Omental fat pad (tissue), 4 donors: ENCODE measurements around the gene ATRX. TPM values are rescaled to one million over a fixed set of nuclear protein-coding genes. Genes with fewer than 3 reads are reported as not detected.

ENCODE experiments used
- ATAC-seq: fragments of 150-250 bp; one replicate; pipeline ENCODE4 v1.9.1; 2016; ENCODE audit warnings: mild to moderate bottlenecking, moderate library complexity; ENCODE audit not compliant: low FRiP score
- DNase-seq: peaks from one replicate; pipeline ENCODE4 v3.0.0-alpha.2; 2019; ENCODE audit warnings: low spot score
- total RNA-seq, 4 donors: library from RNA; depleted of rRNA; stranded (reverse); fragments of >200 nt; gene quantifications; one replicate each; pipeline ENCODE4 v1.1.0, GENCODE V29; 2016
- TF ChIP-seq, protein P1 (sequence below), 3 donors: fragments of 450-650 bp; IDR thresholded peaks; one replicate each; pipeline ENCODE4 v1.5.1; 2016 to 2017; ENCODE audit warnings: antibody characterized with exemption in 3 of 3, mild to moderate bottlenecking in 3 of 3, moderate library complexity in 2 of 3

Gene ATRX
- total RNA-seq, 4 donors from 2014 or later, result 62.6 to 93.6 (median 70.7) TPM

DNA sequence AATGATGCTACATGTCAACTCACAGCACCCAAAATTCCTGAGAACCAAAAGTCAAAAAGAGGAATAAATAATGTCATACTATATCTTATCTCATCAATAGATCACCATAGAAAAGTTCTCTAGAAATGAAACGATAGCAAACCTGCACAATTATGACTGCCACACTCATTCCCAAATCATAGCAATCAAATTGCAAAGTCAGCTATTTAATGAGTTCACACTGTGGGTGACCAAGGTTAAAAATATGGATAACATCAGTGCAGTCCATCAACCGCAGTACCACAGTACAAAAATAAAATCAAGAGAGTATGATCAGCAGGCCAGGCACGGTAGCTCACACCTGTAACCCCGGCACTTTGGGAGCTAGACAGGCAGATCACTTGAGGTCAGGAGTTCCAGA, 62.3 kb downstream of the ATRX start:
- no peak for ATAC-seq
- no peak for DNase-seq
- TF ChIP-seq, protein P1, sequence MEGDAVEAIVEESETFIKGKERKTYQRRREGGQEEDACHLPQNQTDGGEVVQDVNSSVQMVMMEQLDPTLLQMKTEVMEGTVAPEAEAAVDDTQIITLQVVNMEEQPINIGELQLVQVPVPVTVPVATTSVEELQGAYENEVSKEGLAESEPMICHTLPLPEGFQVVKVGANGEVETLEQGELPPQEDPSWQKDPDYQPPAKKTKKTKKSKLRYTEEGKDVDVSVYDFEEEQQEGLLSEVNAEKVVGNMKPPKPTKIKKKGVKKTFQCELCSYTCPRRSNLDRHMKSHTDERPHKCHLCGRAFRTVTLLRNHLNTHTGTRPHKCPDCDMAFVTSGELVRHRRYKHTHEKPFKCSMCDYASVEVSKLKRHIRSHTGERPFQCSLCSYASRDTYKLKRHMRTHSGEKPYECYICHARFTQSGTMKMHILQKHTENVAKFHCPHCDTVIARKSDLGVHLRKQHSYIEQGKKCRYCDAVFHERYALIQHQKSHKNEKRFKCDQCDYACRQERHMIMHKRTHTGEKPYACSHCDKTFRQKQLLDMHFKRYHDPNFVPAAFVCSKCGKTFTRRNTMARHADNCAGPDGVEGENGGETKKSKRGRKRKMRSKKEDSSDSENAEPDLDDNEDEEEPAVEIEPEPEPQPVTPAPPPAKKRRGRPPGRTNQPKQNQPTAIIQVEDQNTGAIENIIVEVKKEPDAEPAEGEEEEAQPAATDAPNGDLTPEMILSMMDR (IDR thresholded peaks at IDR 0.05), result no peak

DNA sequence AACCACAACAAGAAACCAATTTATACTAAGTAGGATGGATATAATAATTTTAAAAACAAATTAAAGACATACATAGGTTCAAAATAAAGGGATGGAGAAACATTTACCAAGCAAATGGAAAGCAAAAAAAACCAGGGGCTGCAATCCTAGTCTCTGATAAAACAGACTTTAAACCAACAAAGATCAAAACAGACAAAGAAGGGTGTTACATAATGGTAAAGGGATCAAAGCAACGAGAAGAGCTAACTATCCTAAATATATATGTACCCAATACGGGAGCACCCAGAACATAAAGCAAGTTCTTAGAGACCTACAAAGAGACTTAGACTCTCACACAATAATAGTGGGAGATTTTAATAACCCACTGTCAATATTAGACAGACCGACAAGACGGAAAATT, 66.6 kb downstream of the ATRX start:
- DNase-seq (no peak), ATAC-seq (no peak)
- TF ChIP-seq, protein P1 (IDR thresholded peaks at IDR 0.05), result no peak

DNA sequence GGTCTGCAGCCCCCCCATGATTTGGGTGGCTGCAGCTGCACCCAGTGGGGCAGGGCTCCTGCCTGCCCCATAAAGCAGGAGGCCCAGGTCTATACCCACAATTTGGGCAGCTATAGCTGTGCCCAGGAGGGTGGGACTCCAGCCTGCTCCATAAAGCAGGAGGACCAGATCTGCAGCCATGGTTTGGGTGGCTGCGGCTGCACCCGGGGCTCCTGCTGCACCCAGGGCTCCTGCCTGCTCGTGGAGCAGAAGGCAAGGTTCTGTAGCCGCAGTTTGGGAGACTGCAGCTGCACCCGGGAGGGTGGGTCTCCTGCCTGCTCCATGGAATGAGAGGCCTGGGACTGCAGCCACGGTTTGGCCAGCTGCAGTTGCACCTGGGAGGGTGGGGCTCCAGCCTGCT, 81.1 kb downstream of the ATRX start:
- DNase-seq (no peak), ATAC-seq (no peak)
- TF ChIP-seq, protein P1 (IDR thresholded peaks at IDR 0.05), result no peak

DNA sequence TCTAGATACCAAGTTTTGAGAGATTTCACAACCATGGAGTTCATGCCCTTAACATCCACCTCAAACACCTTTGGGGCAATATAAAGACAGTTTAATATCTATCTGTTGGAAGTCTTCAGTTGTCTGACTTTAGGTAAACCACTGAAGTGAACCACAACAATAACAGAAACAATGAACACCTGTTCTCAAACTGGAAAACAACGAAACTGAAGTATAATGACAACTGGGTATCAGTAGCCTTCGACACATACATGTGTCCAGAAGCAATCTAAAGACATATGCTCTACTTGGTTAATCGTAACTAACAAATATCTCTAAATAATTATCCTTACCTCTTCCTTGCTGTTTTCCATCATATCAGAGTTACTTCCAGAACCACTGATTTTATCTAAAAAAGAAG, 87.8 kb downstream of the ATRX start:
- DNase-seq (no peak), ATAC-seq (no peak)
- TF ChIP-seq, protein P1 (IDR thresholded peaks at IDR 0.05), result no peak

DNA sequence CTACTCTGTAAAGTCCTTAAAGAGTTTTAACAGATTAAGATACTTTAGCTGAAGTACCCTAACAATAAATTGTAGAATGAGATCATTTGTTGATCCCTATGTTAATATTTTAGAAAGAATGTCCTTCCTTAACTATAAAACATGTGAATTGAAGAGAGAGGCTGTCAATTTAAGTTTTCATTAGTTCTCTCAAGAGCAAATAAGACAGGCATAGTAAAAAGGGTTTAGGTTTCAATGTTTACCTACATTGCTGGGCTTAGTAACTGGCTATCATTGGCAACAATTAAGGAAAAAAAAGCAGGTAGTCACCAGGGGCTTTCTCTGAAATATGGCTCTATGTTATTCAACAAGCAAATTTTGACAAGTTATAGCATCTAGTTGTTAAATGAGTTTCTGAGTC, 91.5 kb downstream of the ATRX start:
- TF ChIP-seq, protein P1 (IDR thresholded peaks at IDR 0.05), result no peak
- DNase-seq (no peak), ATAC-seq (no peak)

DNA sequence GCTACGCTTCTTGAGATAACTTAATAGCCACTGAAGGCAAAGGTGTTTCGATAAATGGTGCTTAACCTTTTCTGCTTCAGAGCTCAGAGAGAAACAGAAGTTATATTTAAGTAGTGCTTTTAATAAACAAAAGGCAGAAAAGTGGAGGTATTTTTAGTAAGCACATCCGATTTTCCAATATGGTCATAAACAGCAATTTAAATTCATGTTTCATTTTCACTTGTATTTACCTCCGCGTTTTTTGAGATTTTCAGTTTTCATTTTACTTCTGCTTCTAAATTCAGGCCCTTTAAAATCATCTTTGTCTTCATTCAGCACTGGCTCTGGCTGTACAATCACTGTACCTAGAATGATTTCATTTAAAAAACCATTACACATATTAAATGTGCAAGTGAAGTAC, 92.4 kb downstream of the ATRX start:
- TF ChIP-seq, protein P1 (IDR thresholded peaks at IDR 0.05), result no peak
- DNase-seq, result no peak
- ATAC-seq, result no peak

DNA sequence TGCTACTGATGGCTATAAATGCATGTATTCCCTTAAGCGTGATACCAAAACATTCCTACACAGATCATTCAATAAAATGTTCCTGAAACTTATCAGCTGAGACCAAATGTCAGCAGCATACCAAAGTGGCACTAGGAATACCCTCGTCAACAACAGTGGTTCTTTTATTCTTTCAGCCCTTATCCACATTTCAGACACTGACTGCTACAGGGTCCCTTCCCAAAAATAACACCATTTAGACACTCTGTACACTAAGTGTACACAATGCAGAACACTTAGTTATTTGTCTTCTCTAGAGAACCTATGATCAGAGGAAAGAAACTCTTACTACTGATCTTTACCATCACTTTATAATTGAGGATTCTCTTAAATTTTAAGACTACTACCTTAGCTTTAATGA, 94.1 kb downstream of the ATRX start:
- TF ChIP-seq, protein P1 (IDR thresholded peaks at IDR 0.05), result no peak
- ATAC-seq (no peak), DNase-seq (no peak)
